HCT116 (cell line): ENCODE results near the gene PUM1. TPM values are rescaled to one million over a fixed set of nuclear protein-coding genes. Genes with fewer than 3 reads are reported as not detected.

Experiments used
- ATAC-seq: fragments of 200-7000 bp; cut with Tn5 transposase; 2 replicates; pipeline ENCODE4 v1.9.1; 2020; ENCODE audit warnings: mild to moderate bottlenecking, moderate library complexity
- BruUV-seq: library from RNA; stranded (reverse); fragments of 400-500 nt; replicated peaks from 2 replicates; lab custom pipeline; 2021; lab: Mats Ljungman, UMichigan
- CTCF ChIA-PET: fragments of 300-600 bp; sonication (Branson Sonifier 250); formaldehyde crosslinking; loops from one replicate; lab custom pipeline; 2021; ENCODE audit warnings: antibody characterized with exemption; lab: Charles Lee
- POLR2A ChIA-PET: fragments of 300-600, 350-600 bp; sonication (Branson Sonifier 250); formaldehyde crosslinking; loops from one replicate; lab custom pipeline; 2021; ENCODE audit warnings: antibody characterized with exemption; lab: Charles Lee
- RAD21 ChIA-PET, 2 experiments: fragments of 300-600 bp; sonication (Branson Sonifier 250); formaldehyde crosslinking; loops; one replicate each; lab custom pipeline; 2023; ENCODE audit warnings: low total read pairs in 2 of 2; ENCODE audit not compliant: uncharacterized antibody in 2 of 2, unreplicated experiment in 2 of 2, low non-redundant PET in 1 of 2; lab: Charles Lee
- DNase-seq: peaks from one replicate; pipeline ENCODE4 v3.0.0-alpha.2; 2010; ENCODE audit warnings: low read depth, low spot score
- H2AFZ ChIP-seq: fragments of 200-600 bp; shearing (Covaris generic), sonication (generic); 2 replicates; pipeline ENCODE4 v1.6.1; 2017; ENCODE audit warnings: low read depth, mixed run types, mixed read lengths, antibody characterized with exemption, low read length; ENCODE audit not compliant: poor library complexity, severe bottlenecking
- H3K27ac ChIP-seq: 2 replicates; pipeline ENCODE4 v1.5.1; 2012; ENCODE audit warnings: low read depth, low read length
- H3K27me3 ChIP-seq: fragments of 200-600 bp; sonication (generic); 2 replicates; pipeline ENCODE4 v1.6.1; 2016; ENCODE audit warnings: mixed run types, low read length, mixed read lengths; ENCODE audit not compliant: insufficient read depth
- H3K36me3 ChIP-seq, 2 experiments: fragments of 200-500 bp in 1 of 2; fragments of 200-600 bp in 1 of 2; sonication (Bioruptor generic) in 1 of 2; sonication (generic) in 1 of 2; 2 replicates each; pipeline versions ENCODE4 v1.5.1 to v1.6.1; 2014 to 2016; ENCODE audit warnings: low read length in 2 of 2, inconsistent platforms in 1 of 2, mixed read lengths in 1 of 2, mixed run types in 1 of 2; ENCODE audit not compliant: insufficient read depth in 2 of 2, control insufficient read depth in 1 of 2
- H3K4me1 ChIP-seq, 2 experiments: fragments of 200-600 bp in 1 of 2; sonication (generic) in 1 of 2; 2 replicates each; pipeline versions ENCODE4 v1.5.1 to v1.6.1; 2012 to 2017; ENCODE audit warnings: low read length in 2 of 2, inconsistent platforms in 1 of 2, mild to moderate bottlenecking in 1 of 2, mixed read lengths in 1 of 2, mixed run types in 1 of 2, moderate library complexity in 1 of 2; ENCODE audit not compliant: insufficient read depth in 2 of 2, control insufficient read depth in 1 of 2
- H3K4me2 ChIP-seq: fragments of 200-600 bp; sonication (generic); 2 replicates; pipeline ENCODE4 v1.6.1; 2017; ENCODE audit warnings: mixed run types, low read length, mixed read lengths
- H3K4me3 ChIP-seq, 2 experiments: fragments of 200-600 bp in 1 of 2; sonication (generic) in 1 of 2; replicated peaks in 1 of 2; 2 replicates each; pipeline ENCODE4 v1.5.1; 2011 to 2016; ENCODE audit warnings: low read length in 2 of 2, control low read depth in 1 of 2, low read depth in 1 of 2, mild to moderate bottlenecking in 1 of 2, mixed read lengths in 1 of 2, mixed run types in 1 of 2
- H3K79me2 ChIP-seq: fragments of 200-600 bp; sonication (generic); 2 replicates; pipeline ENCODE4 v1.6.1; 2017; ENCODE audit warnings: mild to moderate bottlenecking, mixed run types, low read length, moderate library complexity, mixed read lengths; ENCODE audit not compliant: insufficient read depth
- H3K9ac ChIP-seq: fragments of 200-600 bp; sonication (generic); 2 replicates; pipeline ENCODE4 v1.6.1; 2016; ENCODE audit warnings: low read length, mixed read lengths
- H3K9me2 ChIP-seq: fragments of 200-600 bp; sonication (generic), shearing (Covaris generic); 2 replicates; pipeline ENCODE4 v1.6.1; 2017; ENCODE audit warnings: mixed run types, mild to moderate bottlenecking, moderate library complexity; ENCODE audit not compliant: insufficient read depth
- H3K9me3 ChIP-seq, 2 experiments: fragments of 200-500 bp in 1 of 2; fragments of 200-600 bp in 1 of 2; sonication (Bioruptor generic) in 1 of 2; sonication (generic) in 1 of 2; 2 replicates each; pipeline ENCODE4 v1.6.1; 2014 to 2017; ENCODE audit warnings: low read length in 2 of 2, mixed read lengths in 2 of 2, inconsistent platforms in 1 of 2, low read depth in 1 of 2, mild to moderate bottlenecking in 1 of 2, mixed run types in 1 of 2, moderate library complexity in 1 of 2; ENCODE audit not compliant: control insufficient read depth in 1 of 2, insufficient read depth in 1 of 2
- H4K20me1 ChIP-seq: fragments of 200-600 bp; sonication (generic), shearing (Covaris generic); 2 replicates; pipeline ENCODE4 v1.6.1; 2017; ENCODE audit warnings: mixed run types, mild to moderate bottlenecking, moderate library complexity; ENCODE audit not compliant: insufficient read depth
- MAX ChIP-seq: IDR thresholded peaks from 2 replicates; pipeline ENCODE4 v1.6.1; 2012
- POLR2AphosphoS5 ChIP-seq: IDR thresholded peaks from 2 replicates; pipeline ENCODE4 v1.6.1; 2011; ENCODE audit warnings: mild to moderate bottlenecking, low read depth, low read length, moderate library complexity
- RAD21 ChIP-seq: IDR thresholded peaks from 2 replicates; pipeline ENCODE4 v1.6.1; 2012; ENCODE audit warnings: low read depth, mild to moderate bottlenecking
- SP1 ChIP-seq: IDR thresholded peaks from 2 replicates; pipeline ENCODE4 v1.6.1; 2012; ENCODE audit warnings: low read depth
- ZFX ChIP-seq: fragments of 450-650 bp; IDR thresholded peaks from 2 replicates; pipeline ENCODE4 v1.6.1; 2017
- intact Hi-C: fragments of 100-400 bp; cut with micrococcal nuclease; formaldehyde crosslinking; loops from 2 replicates; pipeline ENCODE4 v1.10.0; 2022
- total RNA-seq: library from RNA; stranded (reverse); gene quantifications from one replicate; pipeline ENCODE4 v1.2.1, GENCODE V29; 2021; ENCODE audit not compliant: unreplicated experiment

The PUM1 gene
- total RNA-seq, 1 experiment from 2014 or later, result 113 TPM

DNA sequence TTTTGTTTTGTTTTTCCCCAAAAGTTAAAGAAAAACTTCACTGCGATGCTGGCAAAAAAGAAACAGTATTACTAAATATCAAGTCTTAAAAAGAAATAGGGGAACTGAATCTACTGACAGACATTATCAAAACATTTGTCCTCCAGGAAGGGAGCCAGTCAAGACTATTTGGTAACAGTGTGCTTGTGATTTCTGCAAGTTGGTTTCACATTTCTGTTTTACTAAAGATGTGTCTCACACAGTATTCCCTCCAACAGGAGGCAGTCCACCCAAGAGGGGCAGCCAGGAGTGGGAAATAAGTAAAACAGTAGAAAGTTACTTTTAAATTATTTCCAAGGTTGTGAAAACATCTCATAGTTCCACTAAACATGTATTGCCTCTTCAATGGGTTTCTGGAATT, 82.6 kb downstream of the PUM1 start:
- BruUV-seq, result no TSS peak
- Histone ChIP-seq H3K9me2 (no peaks in the 10 kb centered on the region), H3K27me3 (no peaks in the 10 kb centered on the region), H3K9me3 (no peaks in the 10 kb centered on the region), H3K79me2 (peaks cover 98% of the 10 kb centered on the region), H2AFZ (no peak overlapping the region), H4K20me1 (peaks cover 17% of the 10 kb centered on the region; the same call in 1 of the 2 replicates), H3K27ac (no peak overlapping the region), H3K4me1 (no peaks in the 10 kb centered on the region), H3K4me2 (no peak overlapping the region), H3K4me3 (no peak overlapping the region), H3K36me3 (peaks cover 19 to 27% of the 10 kb centered on the region in 2 experiments; a peak in 3 of 4 replicates), H3K9ac (no peak overlapping the region)
- TF ChIP-seq MAX (no peak), RAD21 (no peak), POLR2AphosphoS5 (no peak), ZFX (no peak), SP1 (no peak)
- ChIA-PET POLR2A (no interaction called here), RAD21 (no interaction called here), CTCF (no interaction called here)
- DNase-seq (no peak), ATAC-seq (no peak)
- intact Hi-C loops, result no loop called here

DNA sequence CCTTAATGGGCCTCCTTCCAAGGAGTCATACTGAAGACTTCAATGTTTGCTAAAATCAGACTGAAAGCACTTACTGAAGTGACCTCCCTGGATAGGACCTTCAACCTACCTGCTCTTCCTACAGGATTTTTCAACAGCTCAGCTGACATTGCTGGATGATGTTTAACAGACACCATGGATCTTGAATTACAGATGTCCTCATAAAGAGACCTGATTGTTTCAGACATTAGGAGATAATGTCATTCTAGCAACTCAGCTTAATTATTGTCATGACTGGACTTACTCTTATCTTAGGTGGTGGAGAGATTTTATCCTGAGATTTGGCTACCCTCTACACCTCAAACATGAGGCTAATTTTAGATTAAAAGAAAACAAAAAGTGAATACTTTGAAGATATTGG, 83.1 kb downstream of the PUM1 start:
- H3K9me2 ChIP-seq, result no peaks in the 10 kb centered on the region
- peaks cover 16% of the 10 kb centered on the region; the same call in 1 of the 2 replicates for H4K20me1 ChIP-seq
- H3K9me3 ChIP-seq, result no peaks in the 10 kb centered on the region
- peaks cover 19 to 27% of the 10 kb centered on the region in 2 experiments; a peak in 3 of 4 replicates for H3K36me3 ChIP-seq
- H2AFZ ChIP-seq, result no peak overlapping the region
- intact Hi-C loops, result no loop called here
- no peak overlapping the region for H3K9ac ChIP-seq
- ChIA-PET RAD21 (no interaction called here), POLR2A (no interaction called here), CTCF (no interaction called here)
- ATAC-seq (no peak), DNase-seq (no peak)
- BruUV-seq, result no TSS peak
- no peak overlapping the region for H3K27ac ChIP-seq
- H3K4me1 ChIP-seq, result peaks cover 3 to 4% of the 10 kb centered on the region in 2 experiments; a peak in 2 of 4 replicates
- H3K4me3 ChIP-seq, result no peak overlapping the region
- H3K27me3 ChIP-seq, result no peaks in the 10 kb centered on the region
- TF ChIP-seq RAD21, result no peak
- H3K79me2 ChIP-seq, result peaks cover 98% of the 10 kb centered on the region
- no peak overlapping the region for H3K4me2 ChIP-seq
